IPS-11a (cell line): Measurements from ENCODE around the gene HNMT.
"Not testable (repeated sequence)": the region's sequence is repeated elsewhere in the genome, so short reads cannot be mapped to it uniquely, and the experiment has no call there.

Experiments
- H3K4me3 ChIP-seq: one replicate; pipeline ENCODE4 v1.5.1; 2013; ENCODE audit warnings: low read depth, low read length, control low read depth

HNMT gene

DNA sequence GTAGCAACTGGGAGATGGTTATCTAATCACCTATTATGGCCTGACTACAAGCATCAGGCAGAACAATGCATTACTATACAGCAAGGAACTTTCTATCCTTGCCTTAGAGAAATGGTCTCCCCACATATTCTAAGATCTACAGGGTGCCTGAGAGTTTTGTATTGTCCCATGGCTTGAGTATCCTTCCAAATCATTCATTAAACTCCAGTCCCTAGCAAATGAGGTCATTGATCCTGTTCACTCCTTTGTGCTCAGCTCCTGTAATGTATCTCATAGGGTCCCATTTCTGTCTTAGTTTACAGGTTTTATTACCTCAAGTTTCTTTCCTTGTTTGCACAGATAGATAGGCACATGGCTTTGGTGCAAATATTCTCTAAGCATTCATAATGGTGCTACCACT lies 9.0 kb downstream of the HNMT start:
- H3K4me3 ChIP-seq: no peak overlapping the region

GRCh38 chr2:137975280-137976271 lies 11.3 kb downstream of the HNMT start:
- H3K4me3 ChIP-seq: no peak overlapping the region

GRCh38 chr2:137976274-137976673 lies 12.0 kb downstream of the HNMT start:
- no peak overlapping the region for H3K4me3 ChIP-seq

- H3K4me3 ChIP-seq: no peak overlapping the region
Observed at GRCh38 chr2:137977790-137978189, 13.5 kb downstream of the HNMT start.

DNA sequence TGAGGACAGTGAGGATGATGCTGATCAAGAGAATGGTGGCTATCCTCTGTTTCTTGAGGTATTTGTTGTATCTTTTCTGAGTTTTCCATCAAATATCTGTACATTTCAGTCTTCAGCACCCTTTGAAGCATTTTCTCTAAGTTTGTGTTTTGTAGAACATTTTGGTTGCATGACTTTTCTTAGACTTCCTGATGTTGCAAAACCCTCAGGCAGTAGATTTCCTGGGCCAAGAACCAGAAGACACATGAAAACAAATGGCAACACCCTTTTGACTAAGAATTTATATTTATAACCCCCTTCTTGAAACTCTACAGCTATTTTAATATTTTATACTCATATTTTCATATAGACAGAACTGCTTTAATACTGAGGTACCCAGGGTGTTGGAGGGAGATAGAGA lies 16.2 kb downstream of the HNMT start:
- no peak overlapping the region for H3K4me3 ChIP-seq

GRCh38 chr2:137981112-137981656 lies 16.9 kb downstream of the HNMT start:
- H3K4me3 ChIP-seq: no peak overlapping the region

- no peak overlapping the region for H3K4me3 ChIP-seq
Observed at GRCh38 chr2:137983581-137983980, 19.3 kb downstream of the HNMT start.

DNA sequence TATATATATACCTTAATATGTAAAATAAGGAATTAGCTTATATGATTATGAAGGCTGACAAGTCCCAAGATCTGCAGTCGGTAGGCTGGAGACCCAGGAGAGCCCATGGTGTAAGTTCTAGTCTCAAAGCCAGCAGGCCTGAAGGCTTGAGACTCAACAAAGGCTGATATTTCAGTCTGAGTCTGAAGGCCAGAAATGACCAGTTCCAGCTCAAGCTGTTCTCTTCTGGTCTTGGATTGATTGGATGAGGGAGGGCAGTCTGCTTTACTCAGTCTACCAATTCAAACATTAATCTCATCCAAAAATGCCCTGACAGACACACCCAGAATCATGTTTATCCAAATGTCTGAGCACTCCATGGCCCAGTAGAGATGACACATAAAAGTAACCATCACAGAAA lies 22.0 kb downstream of the HNMT start:
- H3K4me3 ChIP-seq: no peak overlapping the region

GRCh38 chr2:137987011-137987410 lies 22.7 kb downstream of the HNMT start:
- no peak overlapping the region for H3K4me3 ChIP-seq

DNA sequence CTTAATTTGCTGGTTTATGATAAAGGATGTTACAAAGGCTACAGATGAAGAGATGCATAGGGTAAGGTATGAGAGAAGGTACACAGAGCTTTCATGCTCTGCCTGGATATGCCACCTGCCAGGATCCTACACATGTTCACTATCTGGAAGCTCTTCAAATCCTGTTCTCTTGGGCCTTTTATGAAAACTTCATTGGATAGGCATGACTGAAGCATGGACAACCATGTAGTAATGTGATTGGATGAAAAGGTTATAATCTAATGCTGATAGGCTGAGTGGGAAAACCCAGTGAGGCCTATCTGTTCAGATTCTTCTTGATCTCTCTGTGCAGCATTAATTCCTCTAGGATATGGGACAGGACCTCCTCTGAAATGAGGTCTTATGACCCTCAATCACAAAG lies 26.8 kb downstream of the HNMT start:
- H3K4me3 ChIP-seq: no peak overlapping the region

- no peak overlapping the region for H3K4me3 ChIP-seq
Observed at GRCh38 chr2:137992039-137992646, 27.9 kb downstream of the HNMT start.

- H3K4me3 ChIP-seq: not testable (repeated sequence)
Observed at GRCh38 chr2:137993715-137994476, 29.6 kb downstream of the HNMT start.

- H3K4me3 ChIP-seq: not testable (repeated sequence)
Observed at GRCh38 chr2:137995368-137995767, 31.1 kb downstream of the HNMT start.

- not testable (repeated sequence) for H3K4me3 ChIP-seq
Observed at GRCh38 chr2:137996158-137996557, 31.9 kb downstream of the HNMT start.

GRCh38 chr2:137997733-137998132 lies 33.5 kb downstream of the HNMT start:
- H3K4me3 ChIP-seq: no peak overlapping the region

DNA sequence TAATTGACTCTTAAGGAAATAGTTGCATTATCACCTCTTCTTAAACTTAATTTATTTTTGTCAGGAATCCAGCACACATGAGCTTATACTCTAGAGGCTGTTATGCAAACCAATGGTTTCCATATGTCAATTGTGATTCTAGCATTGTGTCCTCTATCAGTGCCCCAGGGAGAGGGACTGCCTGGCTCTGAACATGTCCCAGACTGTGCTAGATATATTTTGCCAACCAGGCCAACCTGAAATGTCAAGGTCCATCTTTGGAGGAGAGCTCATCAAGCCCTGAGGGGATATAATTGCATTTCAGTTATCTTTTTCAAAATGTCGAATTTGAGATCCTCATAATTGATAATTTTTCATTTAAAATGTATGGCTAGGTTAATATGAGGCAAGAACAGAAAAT lies 34.2 kb downstream of the HNMT start:
- H3K4me3 ChIP-seq: no peak overlapping the region

DNA sequence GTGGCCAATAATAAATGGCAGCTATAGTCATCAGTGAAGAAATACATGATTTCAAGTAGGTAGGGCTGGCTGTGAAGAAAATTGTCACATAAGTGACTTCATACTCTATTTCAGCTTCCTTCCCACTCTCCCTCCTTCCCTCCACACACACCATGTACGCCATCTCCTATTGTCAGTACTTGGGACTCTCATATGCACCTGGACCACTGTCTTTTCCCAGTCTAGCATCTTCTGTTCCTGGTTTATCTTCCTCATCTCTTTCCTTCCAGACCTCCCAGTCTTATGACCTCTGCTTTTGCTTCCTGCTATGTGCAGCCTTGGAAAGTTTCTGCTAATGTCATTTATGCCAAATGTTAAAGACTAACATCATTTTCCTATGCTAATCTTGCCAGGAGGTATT lies 35.0 kb downstream of the HNMT start:
- H3K4me3 ChIP-seq: no peak overlapping the region

DNA sequence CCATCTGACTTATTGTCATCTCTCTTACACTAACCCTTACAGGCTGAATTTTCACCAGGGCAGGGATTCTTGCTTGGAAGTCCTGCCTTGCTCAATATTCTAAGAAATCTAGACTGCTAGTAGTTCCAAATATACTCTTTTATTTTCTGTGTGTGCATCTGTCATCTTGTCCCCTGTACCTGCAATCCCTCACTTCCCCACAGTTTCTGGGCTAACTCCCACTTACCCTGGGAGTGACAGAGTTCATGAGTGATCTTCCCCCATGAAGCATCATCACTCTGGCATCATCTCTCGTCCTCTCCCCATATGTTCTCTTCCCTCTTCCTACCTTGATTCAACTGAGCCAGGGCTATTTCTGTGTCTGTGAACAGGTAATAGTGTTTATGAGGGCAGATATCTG lies 35.7 kb downstream of the HNMT start:
- H3K4me3 ChIP-seq: no peak overlapping the region

DNA sequence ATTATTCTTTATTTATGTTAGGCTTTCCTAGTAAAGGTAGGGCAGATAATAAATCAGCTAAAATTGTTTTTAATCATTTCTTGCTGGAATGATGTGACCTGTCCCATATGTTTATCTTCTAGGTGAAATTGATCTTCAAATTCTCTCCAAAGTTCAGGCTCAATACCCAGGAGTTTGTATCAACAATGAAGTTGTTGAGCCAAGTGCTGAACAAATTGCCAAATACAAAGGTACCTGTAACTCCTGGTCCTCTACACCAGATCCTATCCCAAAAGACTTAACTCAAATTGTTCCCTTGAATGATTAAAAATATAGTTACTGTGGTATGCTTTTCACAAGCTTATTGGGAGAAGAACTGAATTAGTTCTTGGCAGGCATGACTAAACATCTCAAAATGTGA lies 36.5 kb downstream of the HNMT start:
- H3K4me3 ChIP-seq: no peak overlapping the region

DNA sequence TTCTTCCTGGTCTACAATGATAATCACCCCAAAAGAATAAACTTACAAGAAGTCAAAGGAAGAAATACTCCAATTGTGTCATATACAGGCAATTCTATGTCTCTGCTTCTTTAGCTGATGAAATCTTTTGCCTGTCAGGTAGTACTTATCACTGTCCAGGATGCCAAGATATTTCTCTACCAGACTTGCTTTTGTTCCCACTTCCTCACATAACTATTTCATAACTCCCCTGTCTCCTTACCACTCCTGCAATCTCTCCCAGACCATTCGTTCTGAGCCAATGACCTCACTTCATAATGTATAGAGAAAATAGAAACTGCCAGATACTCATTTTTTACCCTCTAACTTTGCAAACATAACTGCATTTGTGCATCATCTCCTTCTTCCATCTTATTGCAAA lies 39.1 kb downstream of the HNMT start:
- no peak overlapping the region for H3K4me3 ChIP-seq

DNA sequence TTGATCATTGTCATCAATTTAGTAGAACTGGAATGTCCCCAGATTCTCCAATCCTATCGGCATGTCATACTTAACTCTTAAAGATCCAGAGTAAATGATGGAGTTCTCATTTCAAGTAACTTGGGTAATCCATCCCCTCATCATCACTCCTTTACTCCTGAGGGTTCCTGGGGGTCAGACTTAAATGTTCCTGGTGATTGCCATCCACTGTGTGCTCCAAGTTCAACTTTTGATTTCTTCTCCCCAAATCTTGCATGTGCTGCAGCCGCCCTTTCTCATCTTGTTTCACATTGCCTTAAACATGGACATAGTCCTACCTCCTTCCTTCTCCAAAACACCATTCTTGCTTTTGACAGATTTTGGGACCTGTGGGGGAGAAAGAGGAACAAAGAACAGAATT lies 43.2 kb downstream of the HNMT start:
- H3K4me3 ChIP-seq: no peak overlapping the region
